Esophagus (tissue), 2 donors: ENCODE measurements around the gene ANAPC7. TPM values are rescaled to one million over a fixed set of nuclear protein-coding genes. Genes with fewer than 3 reads are reported as not detected.

Experiments used
- H3K27ac ChIP-seq, 2 donors: one replicate each; pipeline ENCODE4 v1.5.1; 2013; ENCODE audit warnings: low read depth in 2 of 2, mild to moderate bottlenecking in 2 of 2, inconsistent platforms in 1 of 2, low read length in 1 of 2, moderate library complexity in 1 of 2
- H3K27me3 ChIP-seq, 2 donors: one replicate each; pipeline ENCODE4 v1.6.1; 2013; ENCODE audit warnings: low read length in 2 of 2, control low read depth in 1 of 2, mild to moderate bottlenecking in 1 of 2; ENCODE audit not compliant: insufficient read depth in 2 of 2, control insufficient read depth in 1 of 2
- H3K36me3 ChIP-seq, 2 donors: one replicate each; pipeline ENCODE4 v1.6.1; 2013; ENCODE audit warnings: low read length in 1 of 2; ENCODE audit not compliant: control insufficient read depth in 2 of 2, insufficient read depth in 2 of 2
- H3K4me1 ChIP-seq, 2 donors: one replicate each; pipeline ENCODE4 v1.6.1; 2013; ENCODE audit warnings: low read length in 1 of 2; ENCODE audit not compliant: control insufficient read depth in 2 of 2, insufficient read depth in 2 of 2
- H3K4me3 ChIP-seq, 2 donors: one replicate each; pipeline ENCODE4 v1.5.1; 2013; ENCODE audit warnings: low read length in 2 of 2, mild to moderate bottlenecking in 2 of 2, low read depth in 1 of 2, moderate library complexity in 1 of 2
- H3K9me3 ChIP-seq, 2 donors: one replicate each; pipeline ENCODE4 v1.6.1; 2013; ENCODE audit warnings: mild to moderate bottlenecking in 2 of 2, low read depth in 1 of 2, low read length in 1 of 2, moderate library complexity in 1 of 2; ENCODE audit not compliant: control insufficient read depth in 2 of 2, insufficient read depth in 1 of 2
- WGBS, 2 donors: extraction: QIAGEN DNeasy Blood & Tissue Kit; methylation state at CpG; one replicate each; pipeline ENCODE4 v1.1.7; 2013; 5-methylcytosine and 5-hydroxymethylcytosine counted together
- polyA plus RNA-seq, 2 donors: library from polyadenylated mRNA; stranded (reverse); fragments of 200-250 nt; gene quantifications; one replicate each; pipeline ENCODE4 v1.2.3, GENCODE V29; 2013
- donor health status: healthy with polysubstance abuse.
- donor health status: Bipolar disorder and iron deficiency.

Gene ANAPC7
- polyA plus RNA-seq, 2 donors, result 49.6 to 75.8 TPM

DNA sequence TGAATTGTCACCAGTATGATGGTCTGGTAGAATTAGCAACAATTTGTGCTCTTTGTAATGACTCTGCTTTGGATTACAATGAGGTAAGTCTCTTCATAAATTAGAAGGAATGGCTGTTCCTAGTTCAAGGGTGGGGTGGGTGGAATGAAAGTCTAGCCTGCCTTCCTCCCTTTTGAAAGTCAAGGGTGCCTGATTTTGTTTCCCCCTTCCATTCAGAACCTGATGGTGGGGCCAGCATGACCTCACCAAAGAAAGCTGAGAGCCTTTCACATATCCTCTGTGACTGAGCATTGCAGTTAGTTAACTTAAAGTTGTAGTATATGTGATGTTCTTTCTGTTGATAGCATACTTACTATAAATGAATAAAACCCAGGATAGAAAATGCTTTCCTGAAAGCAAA lies 70.3 kb downstream of the ANAPC7 start:
- H3K4me1 ChIP-seq, result peaks cover 0 to 6% of the 10 kb centered on the region in 2 donors
- H3K36me3 ChIP-seq, result peaks cover 16 to 34% of the 10 kb centered on the region in 2 donors
- no peaks in the 10 kb centered on the region for H3K9me3 ChIP-seq
- H3K27ac ChIP-seq, result no peak overlapping the region
- no peak overlapping the region for H3K4me3 ChIP-seq
- H3K27me3 ChIP-seq, result no peaks in the 10 kb centered on the region

DNA sequence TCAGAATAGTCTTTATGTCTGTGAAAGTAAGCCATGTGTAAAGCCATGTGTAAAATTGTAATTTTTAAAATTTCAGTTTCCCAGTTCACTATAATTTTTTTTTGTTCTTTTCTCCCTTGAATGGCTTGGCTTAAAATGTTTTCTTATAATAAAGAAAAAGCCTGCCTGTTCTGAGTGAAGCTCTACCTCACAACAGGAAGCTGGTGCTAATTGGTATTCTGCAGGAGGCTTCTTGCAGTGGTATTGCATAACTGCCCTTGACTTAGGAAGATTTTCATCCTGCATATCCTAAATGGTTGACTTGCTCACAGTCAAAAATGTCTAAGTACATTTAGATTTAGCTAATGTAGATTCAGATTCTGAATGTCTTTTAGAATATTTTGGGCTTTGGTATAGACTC lies 73.0 kb downstream of the ANAPC7 start:
- no peaks in the 10 kb centered on the region for H3K4me1 ChIP-seq
- no peaks in the 10 kb centered on the region for H3K27me3 ChIP-seq
- peaks cover 21 to 32% of the 10 kb centered on the region in 2 donors for H3K36me3 ChIP-seq
- H3K4me3 ChIP-seq, result no peak overlapping the region
- no peaks in the 10 kb centered on the region for H3K9me3 ChIP-seq
- no peak overlapping the region for H3K27ac ChIP-seq

DNA sequence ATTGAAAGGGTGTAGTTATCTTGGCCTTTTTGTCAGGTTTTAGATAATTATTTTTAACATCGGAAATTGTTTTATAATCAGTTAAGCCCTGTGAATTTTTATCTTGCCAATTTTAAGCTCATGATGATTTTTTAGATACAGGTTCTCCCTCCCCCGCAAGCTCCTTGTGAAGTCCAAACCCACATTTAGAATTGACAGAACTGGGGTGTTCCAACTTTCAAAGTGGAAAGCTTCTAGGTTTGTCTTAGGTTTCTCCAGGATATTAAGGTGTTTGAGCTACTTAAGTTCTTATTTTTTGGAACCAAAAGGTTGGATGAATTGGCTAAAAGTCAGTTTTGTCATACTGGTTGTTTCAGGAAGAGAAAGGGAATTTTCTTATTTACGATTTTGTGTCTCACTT lies 73.4 kb downstream of the ANAPC7 start:
- Histone ChIP-seq H3K4me1 (no peaks in the 10 kb centered on the region), H3K4me3 (no peak overlapping the region)
- 66 to 69% methylated on average over 3 of the region's 3 CpGs for WGBS, 2 donors

DNA sequence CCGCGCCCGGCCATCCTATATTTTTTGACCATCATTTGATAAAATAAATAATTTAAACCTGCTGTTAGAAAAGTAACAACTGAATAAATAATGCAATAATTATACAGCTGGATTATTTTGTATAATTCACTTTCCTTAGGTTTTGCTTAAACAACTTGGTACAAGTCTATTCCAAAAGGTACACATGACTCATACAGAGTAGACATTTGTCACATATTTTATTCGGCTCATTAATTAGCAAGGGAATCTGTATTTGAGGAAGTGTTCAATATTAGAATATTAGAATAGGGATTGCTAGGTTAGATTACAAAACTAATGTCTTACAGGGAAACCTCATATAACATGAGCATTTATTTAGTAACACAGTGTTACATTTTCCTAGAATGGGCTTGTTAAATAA lies 73.8 kb downstream of the ANAPC7 start:
- H3K36me3 ChIP-seq, result peaks cover 14 to 24% of the 10 kb centered on the region in 2 donors
- no peaks in the 10 kb centered on the region for H3K9me3 ChIP-seq
- H3K4me1 ChIP-seq, result no peaks in the 10 kb centered on the region
- no peak overlapping the region for H3K4me3 ChIP-seq
- no peaks in the 10 kb centered on the region for H3K27me3 ChIP-seq
- H3K27ac ChIP-seq, result no peak overlapping the region
- WGBS, 2 donors, result 82 to 89% methylated on average over 4 of the region's 4 CpGs

More for the DNA sequence above, 73.4 kb downstream of the ANAPC7 start:
- peaks cover 18 to 28% of the 10 kb centered on the region in 2 donors for H3K36me3 ChIP-seq
- no peaks in the 10 kb centered on the region for H3K27me3 ChIP-seq
- no peaks in the 10 kb centered on the region for H3K9me3 ChIP-seq
- no peak overlapping the region for H3K27ac ChIP-seq

Other genes with a start within 250 kb of the ANAPC7 start
- gene ATP2A2, start 122.5 kb downstream of the ANAPC7 start, polyA plus RNA-seq, result 100 to 1,000 TPM in 1 of 2 donors, 10 to 100 TPM in 1; 40.7 to 102 TPM
- gene ARPC3, start 46.6 kb upstream of the ANAPC7 start, polyA plus RNA-seq, result 100 to 1,000 TPM; 395 to 601 TPM
- 10 to 100 TPM in 1 of 2 donors, 1 to 10 TPM in 1; 8.8 to 14.8 TPM for gene GPN3, start 64.5 kb upstream of the ANAPC7 start, polyA plus RNA-seq
- gene FAM216A, start 65.1 kb upstream of the ANAPC7 start, polyA plus RNA-seq, result 1 to 10 TPM; 3.8 to 4.5 TPM
- gene VPS29, start 98.4 kb upstream of the ANAPC7 start, polyA plus RNA-seq, result 100 to 1,000 TPM; 161 to 188 TPM
- under 1 TPM; 0.20 to 0.28 TPM for gene RAD9B, start 98.6 kb upstream of the ANAPC7 start, polyA plus RNA-seq
- gene PPTC7, start 179.6 kb upstream of the ANAPC7 start, polyA plus RNA-seq, result 1 to 10 TPM; 4.7 to 9.4 TPM
- 10 to 100 TPM in 1 of 2 donors, 1 to 10 TPM in 1; 9.2 to 14.7 TPM for gene TCTN1, start 210.4 kb upstream of the ANAPC7 start, polyA plus RNA-seq